Measurements from ENCODE around the gene TRMT2A. TPM values are rescaled to one million over a fixed set of nuclear protein-coding genes. Genes with fewer than 3 reads are reported as not detected.

TRMT2A gene
- total and polyA plus RNA-seq, 2 of the 8 experiments (the other 6 are each of a cell fraction or from before 2014, with no cell fraction given): 44.9 to 50.3 TPM

DNA sequence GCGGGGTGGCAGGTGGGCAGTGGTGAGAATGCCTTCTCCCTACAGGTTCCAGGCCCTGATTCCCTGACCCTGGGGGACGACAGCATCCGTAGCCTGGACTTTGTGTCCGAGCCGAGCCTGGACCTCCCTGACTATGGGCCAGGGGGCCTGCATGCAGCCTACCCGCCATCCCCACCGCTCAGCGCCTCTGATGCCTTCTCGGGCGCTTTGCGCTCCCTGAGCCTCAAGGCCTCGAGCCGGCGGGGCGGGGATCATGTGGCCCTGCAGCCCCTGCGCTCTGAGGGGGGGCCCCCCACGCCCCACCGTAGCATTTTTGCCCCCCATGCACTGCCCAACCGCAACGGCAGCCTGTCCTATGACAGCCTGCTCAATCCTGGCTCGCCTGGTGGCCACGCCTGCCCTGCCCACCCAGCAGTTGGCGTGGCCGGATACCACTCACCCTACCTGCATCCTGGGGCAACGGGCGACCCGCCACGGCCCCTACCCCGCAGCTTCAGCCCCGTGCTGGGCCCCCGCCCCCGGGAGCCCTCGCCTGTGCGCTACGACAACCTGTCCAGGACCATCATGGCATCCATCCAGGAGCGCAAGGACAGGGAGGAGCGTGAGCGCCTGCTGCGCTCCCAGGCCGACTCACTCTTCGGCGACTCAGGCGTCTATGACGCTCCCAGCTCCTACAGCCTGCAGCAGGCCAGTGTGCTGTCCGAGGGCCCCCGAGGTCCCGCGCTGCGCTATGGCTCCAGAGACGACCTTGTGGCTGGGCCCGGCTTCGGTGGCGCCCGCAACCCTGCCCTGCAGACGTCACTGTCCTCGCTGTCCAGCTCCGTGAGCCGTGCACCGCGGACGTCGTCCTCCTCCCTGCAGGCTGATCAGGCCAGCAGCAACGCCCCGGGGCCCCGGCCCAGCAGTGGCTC, 25.9 kb upstream of the TRMT2A start:
- H4K8ac ChIP-seq (ENCODE audit: extremely low read depth, insufficient read depth, low read length): no peak overlapping the region; the same call in 1 of the 2 replicates
- no peaks in the 10 kb centered on the region for H3K4me1 ChIP-seq (replicated peaks in 1 of 4; ENCODE audit: control insufficient read depth in 3 of 4, insufficient read depth in 4 of 4, low read length in 3 of 4)
- no peak overlapping the region for H3K27ac ChIP-seq (ENCODE audit: low read depth, low read length)
- TF ChIP-seq POLR2A (IDR thresholded peaks at IDR 0.05; ENCODE audit: control extremely low read depth in 1 of 2, low read depth in 2 of 2, low read length in 2 of 2) (no peak), KDM5A (IDR thresholded peaks at IDR 0.05; ENCODE audit: low read length) (no peak), HDAC6 (IDR thresholded peaks at IDR 0.05; ENCODE audit: low read depth, low read length) (no peak), CHD1 (IDR thresholded peaks at IDR 0.05; ENCODE audit: low read depth, low read length) (no peak), BCL11A (IDR thresholded peaks at IDR 0.05; ENCODE audit: low read depth in 2 of 2, low read length in 2 of 2) (no peak), CHD2 (IDR thresholded peaks at IDR 0.05; ENCODE audit: low read length) (no peak), KDM1A (IDR thresholded peaks at IDR 0.05; ENCODE audit: borderline replicate concordance, low read length) (no peak), EGR1 (IDR thresholded peaks at IDR 0.05; ENCODE audit: borderline replicate concordance, low read depth, low read length) (no peak)
- no peak overlapping the region for H3K23ac ChIP-seq (ENCODE audit: insufficient read length)
- ChIA-PET POLR2A (ENCODE audit: partially characterized antibody) (interaction anchor here (2.0 to 10.1 kb wide), 3 partner anchors 16 to 24 kb away, joined by 11 to 104 read pairs (median 14); partner anchors contain the start of gene TRMT2A), CTCF (ENCODE audit: partially characterized antibody) (interaction anchor here (0.7 to 1.1 kb wide), 2 partner anchors 12 to 60 kb away, joined by 3 read pairs; no protein-coding TSS in a partner anchor)
- FAIRE-seq: no peak
- H3K56ac ChIP-seq (replicated peaks; ENCODE audit: insufficient read length, low read depth, low read length): no peak overlapping the region
- no peak overlapping the region for H2AK5ac ChIP-seq (ENCODE audit: low read depth, low read length)
- H3K18ac ChIP-seq (ENCODE audit: extremely low read depth, low read length): no peak overlapping the region
- no peak overlapping the region for H3K9ac ChIP-seq (replicated peaks in 1 of 4; ENCODE audit: extremely low read depth in 1 of 4, low read depth in 3 of 4, low read length in 3 of 4)
- no peak overlapping the region for H2BK5ac ChIP-seq (ENCODE audit: low read depth, low read length)
- no peak overlapping the region for H2AFZ ChIP-seq (ENCODE audit: low read length)
- peaks cover 0 to 6% (median 2%) of the 10 kb centered on the region in 4 experiments; a peak in 1 of 8 replicates for H3K36me3 ChIP-seq (ENCODE audit: control insufficient read depth in 2 of 4, insufficient read depth in 4 of 4, low read length in 3 of 4)
- H3K79me2 ChIP-seq (ENCODE audit: control insufficient read depth in 1 of 2, insufficient read depth in 2 of 2, low read length in 2 of 2): no peaks in the 10 kb centered on the region
- H4K20me1 ChIP-seq (replicated peaks in 1 of 2; ENCODE audit: control insufficient read depth in 1 of 2, insufficient read depth in 2 of 2, low read length in 2 of 2): peaks cover 2 to 18% of the 10 kb centered on the region in 2 experiments
- H2BK120ac ChIP-seq (replicated peaks; ENCODE audit: low read depth, low read length): no peak overlapping the region
- no peak for DNase-seq (ENCODE audit: low read depth in 1 of 2, low spot score in 2 of 2)
- no peak overlapping the region for H3K4me3 ChIP-seq (ENCODE audit: extremely low read depth in 1 of 4, insufficient read depth in 2 of 4, low read depth in 3 of 4, low read length in 4 of 4)
- H3K27me3 ChIP-seq (replicated peaks in 1 of 4; ENCODE audit: control insufficient read depth in 3 of 4, extremely low read depth in 1 of 4, insufficient read depth in 3 of 4, low read length in 3 of 4): no peaks in the 10 kb centered on the region
- no peaks in the 10 kb centered on the region for H3K23me2 ChIP-seq (ENCODE audit: low read depth, low read length)
- no peak overlapping the region for H4K5ac ChIP-seq (ENCODE audit: insufficient read length, low read depth, low read length)
- H3K4ac ChIP-seq (replicated peaks; ENCODE audit: insufficient read length, low read depth, low read length): no peak overlapping the region
- H3K79me1 ChIP-seq (ENCODE audit: low read depth, low read length): peaks cover 6% of the 10 kb centered on the region
- WGBS, 2 experiments (ENCODE audit: extremely low coverage in 1 of 2, insufficient coverage in 1 of 2, insufficient read length in 1 of 2, insufficient replicate concordance in 2 of 2, low coverage in 1 of 2, low lambda C conversion rate in 2 of 2, missing lambda C conversion rate in 1 of 2): 94% methylated on average over 36 of the region's 65 CpGs; no CpG with 5 or more reads in 1 of the 2 experiments
- no peak overlapping the region for H2BK15ac ChIP-seq (ENCODE audit: low read length)
- no peak overlapping the region for H2BK12ac ChIP-seq (ENCODE audit: low read depth, low read length)
- H3K4me2 ChIP-seq (ENCODE audit: insufficient read depth in 1 of 2, low read depth in 2 of 2, low read length in 2 of 2): no peak overlapping the region
- no peak overlapping the region for H3K14ac ChIP-seq (ENCODE audit: insufficient read length)
- no peak overlapping the region for H2BK20ac ChIP-seq (ENCODE audit: low read length)
- no peak overlapping the region for H4K91ac ChIP-seq (replicated peaks; ENCODE audit: insufficient read length, low read length)
- H3K9me3 ChIP-seq (ENCODE audit: insufficient read depth in 2 of 2, low read depth in 1 of 2, low read length in 1 of 2): no peaks in the 10 kb centered on the region
